ENCODE data around the gene TXNRD1.
"Not testable (repeated sequence)": the region's sequence is repeated elsewhere in the genome, so short reads cannot be mapped to it uniquely, and the experiment has no call there.

The TXNRD1 gene

DNA sequence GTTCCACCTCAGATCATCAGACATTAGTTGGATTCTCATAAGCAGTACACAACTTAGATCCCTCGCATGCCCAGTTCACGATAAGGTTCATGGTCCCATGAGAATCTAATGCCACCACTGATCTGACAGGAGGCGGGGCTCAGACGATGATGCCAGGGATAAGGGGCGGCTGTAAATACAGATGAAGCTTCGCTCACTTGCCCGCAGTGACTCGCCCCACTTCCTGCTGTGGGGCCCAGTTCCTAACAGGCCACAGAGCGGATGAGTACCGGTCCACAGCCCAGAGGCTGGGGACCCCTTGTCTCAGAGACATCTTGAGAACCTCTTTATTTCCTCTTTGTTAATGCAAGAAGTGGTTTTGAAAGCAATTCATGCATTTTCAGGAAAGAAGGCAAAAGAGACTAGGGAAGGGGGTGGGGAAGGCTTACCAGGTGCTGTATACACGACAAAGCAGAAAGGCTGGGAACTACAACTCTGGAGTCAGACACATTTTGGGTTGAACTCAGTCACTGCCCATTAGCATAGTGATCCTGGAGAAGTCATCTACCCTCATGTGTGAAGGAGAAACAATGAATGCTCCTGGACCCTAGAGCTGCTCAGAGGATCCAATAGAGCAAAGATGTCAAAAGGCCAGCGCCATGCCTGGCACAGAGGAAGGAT is 156.6 kb downstream of the TXNRD1 start:
- DNase-seq (ENCODE audit: low spot score) = no peak

DNA sequence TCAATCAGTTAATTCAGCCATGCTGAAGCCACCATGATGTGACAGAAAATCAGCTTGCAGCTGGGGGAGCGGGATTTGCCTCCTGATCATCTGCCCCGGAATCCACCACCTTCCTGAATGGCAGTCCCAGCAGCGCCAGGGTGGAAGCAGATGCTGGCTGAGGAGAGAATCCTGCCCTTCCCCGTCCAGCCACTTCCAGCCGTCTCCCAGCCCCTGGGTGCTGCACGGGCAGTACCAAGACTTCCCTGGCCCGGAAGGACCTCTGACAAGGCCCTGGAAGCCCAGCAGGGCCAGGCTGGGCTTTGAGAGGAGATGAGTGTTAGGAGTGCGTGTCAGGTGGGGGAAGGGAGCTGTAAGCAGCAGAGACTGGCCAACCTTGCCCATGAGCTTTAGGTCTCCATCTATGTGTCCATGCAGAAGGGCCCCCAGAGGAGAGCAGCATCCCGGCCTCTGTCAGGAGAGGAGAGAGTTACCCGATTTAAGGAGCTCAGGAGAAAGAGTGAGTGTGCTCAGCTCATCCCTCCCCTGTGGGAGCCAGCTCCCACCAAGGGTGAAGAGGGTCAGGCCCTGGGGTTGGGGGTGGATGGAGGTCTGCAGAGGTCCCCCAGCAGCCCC is 157.2 kb downstream of the TXNRD1 start:
- no peak for DNase-seq (ENCODE audit: low spot score)

DNA sequence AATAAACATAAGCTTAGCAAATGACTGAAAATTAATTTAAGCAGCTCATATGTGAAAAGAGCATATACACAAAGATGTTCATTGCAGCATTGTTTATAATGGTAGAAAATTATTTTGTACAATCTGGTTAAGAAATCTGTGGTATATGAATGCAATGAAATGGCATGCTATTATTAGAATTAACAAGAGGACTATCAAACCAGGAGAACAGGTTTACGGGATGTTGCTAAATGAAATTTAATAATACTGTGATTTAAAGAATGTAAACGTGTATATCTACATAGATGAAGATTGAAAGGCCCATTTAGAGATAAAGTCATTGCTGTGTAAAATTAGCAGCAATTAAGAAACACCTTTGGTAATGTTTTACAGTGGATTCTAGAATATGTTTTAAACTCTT is 158.5 kb downstream of the TXNRD1 start:
- no peak for DNase-seq (ENCODE audit: low spot score)

DNA sequence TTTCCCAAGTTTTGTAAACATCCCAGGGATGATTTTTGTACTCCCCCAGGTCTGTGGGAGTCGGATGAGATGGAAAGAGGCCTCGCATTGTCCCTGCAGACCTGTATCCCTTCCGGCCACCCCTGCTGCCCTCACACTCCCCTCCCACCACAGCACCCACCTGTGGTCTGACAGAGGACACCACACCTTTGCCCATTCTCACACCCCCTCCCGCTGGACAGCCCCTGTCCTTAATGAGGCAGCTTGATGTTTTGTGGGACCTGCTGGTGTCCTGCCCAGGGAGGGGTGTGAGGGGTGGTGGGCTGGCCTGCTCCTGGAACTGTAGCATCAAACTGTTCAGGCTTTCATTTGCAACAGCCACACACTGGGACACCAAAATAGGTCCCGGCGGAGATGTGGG is 159.2 kb downstream of the TXNRD1 start:
- no peak for DNase-seq (ENCODE audit: low spot score)

DNA sequence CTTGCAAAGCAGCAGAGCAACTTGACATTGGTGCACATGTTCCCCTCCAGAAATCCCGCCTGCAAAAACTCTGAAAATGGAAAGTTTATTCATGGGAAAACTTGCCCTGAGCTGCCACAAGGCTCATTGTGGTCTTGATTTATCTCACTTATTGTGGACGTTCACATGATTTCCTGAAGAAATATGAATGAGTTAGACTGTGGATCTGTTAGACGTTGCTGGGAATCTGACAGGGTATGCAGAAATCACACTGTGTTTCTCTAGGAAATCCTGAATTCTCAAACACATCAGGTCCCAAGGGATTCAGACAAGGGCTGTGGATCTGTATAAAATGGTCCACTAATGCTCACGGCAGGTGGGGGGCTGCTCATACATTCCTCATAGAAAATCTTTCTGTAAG is 160.2 kb downstream of the TXNRD1 start:
- no peak for DNase-seq (ENCODE audit: low spot score)

DNA sequence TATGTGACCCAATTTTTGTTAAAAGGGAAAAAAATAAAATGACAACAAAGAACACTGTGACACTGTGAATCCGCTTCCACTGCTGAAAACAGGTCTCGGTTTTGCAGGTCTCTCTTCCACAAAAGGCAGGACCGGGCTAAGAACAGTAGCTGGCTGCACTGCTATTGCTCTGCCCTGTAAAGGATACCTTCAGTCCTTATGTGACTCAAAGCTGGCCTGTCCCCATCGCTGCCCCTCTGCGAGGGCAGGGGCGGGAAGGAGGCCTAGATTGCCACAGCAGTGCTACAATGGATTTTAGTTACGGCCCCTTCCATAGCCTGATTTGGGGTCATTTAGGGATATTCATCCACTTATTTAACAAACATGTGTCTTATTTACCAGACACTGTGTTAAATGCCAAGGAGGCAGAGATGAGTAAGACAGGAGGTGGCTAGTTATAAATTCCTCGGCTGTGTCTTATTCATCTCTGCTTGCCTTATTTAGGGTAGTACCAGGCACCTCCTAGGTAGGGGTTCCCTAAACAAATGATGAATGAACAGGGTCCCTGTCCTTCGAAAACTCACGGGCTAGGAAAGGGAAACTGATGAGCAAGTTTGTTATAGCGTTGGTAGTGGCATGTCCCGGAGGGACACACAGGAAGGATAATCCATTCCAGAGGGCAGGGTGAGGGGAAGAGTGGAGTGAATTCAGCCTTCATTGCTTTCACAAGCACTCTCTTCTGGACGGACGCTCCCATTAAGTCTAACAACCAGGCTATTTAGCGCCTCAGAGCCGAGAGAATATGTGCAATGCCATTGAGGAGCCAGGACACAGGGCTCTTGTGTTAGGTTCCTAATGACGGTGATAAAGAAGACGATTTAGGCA is 161.3 kb downstream of the TXNRD1 start:
- DNase-seq (ENCODE audit: low spot score) = no peak

DNA sequence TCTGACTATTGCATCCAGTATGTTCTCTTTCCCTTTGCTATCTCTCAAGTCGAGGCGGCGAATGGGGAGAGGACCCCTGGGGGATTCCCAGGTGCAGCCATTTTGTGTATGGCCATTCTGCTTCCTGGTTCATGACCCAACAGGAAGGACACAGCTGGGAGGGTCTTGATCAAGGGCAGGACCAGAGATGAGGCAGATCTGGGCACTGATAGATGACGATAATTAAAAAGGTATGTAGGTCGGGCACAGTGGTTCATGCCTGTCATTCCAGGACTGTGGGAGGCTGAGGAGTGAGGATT is 161.9 kb downstream of the TXNRD1 start:
- DNase-seq (ENCODE audit: low spot score) = no peak

DNA sequence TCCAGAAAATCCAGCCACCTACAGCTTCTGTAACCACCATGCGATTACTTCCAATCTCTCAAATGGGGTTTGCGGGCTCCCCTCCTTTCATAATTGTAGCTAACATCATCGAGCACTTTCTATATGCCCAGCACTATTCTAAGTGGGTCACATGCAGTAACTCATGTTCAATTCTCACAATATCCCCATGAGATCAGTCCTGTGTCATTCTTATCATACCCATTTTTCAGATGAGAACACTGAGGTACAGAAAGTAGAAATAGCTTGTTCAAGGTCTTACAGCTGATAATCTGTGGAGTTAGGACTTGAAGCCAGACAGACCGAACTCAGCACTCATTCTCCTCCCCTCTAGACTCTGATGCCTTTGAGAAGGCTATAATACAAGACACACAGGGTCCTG is 162.8 kb downstream of the TXNRD1 start:
- DNase-seq (ENCODE audit: low spot score) = no peak

DNA sequence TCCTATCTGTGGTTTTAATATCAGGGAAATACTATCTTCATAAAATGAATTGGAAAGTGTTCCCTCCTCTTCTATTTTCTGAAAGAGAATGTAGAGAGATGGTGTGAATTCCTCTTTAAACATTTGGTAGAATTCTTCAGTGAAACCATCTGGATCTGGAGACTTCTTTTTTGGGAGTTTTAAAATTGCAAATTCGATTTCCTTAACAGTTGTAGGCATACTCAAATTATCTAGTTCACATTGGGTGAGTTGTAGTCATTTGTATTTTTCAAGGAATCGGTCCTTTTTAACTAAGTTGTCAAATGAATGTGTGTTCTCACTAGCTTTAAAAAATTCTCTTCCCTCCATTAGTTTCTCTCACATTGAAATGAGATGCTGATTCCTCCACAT is 165.8 kb downstream of the TXNRD1 start:
- DNase-seq (ENCODE audit: low spot score) = no peak

DNA sequence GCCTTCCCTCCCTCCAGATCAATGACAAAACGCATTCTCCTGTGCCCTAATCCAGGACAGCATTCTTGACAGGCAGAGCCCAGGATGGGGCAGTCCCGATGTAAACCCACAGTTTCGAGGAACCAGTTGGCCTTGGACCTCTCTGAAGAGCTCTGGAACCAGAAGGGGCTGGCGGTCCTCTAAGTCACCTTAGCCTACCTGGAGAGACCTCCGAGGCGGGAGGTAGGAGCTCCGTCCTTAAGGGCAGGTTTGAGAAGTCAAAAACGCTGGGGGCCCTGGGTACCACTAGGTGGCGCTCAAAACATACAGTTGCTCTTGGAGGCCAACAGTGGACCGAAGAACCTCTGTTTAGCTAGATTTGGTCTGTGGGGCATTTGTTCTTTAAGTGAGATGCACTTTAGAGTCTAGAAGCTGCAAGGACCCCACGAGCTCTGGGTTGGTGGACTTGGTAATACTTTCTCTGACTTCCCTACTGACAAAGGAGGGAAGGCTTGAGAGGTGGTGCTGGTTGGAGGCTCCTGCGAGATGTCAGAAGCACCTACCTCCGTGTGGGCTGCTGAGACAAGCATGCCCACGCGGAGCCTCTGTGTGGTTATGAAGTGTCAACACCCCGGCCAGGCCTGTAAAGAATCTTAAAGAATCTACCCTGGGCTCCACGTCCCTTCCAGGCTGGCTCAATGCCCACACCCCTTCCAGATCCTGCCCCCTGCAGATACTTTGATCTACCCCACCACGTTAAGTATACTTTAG is 166.3 kb downstream of the TXNRD1 start:
- peak; percentile 81 for DNase-seq (ENCODE audit: low spot score)

DNA sequence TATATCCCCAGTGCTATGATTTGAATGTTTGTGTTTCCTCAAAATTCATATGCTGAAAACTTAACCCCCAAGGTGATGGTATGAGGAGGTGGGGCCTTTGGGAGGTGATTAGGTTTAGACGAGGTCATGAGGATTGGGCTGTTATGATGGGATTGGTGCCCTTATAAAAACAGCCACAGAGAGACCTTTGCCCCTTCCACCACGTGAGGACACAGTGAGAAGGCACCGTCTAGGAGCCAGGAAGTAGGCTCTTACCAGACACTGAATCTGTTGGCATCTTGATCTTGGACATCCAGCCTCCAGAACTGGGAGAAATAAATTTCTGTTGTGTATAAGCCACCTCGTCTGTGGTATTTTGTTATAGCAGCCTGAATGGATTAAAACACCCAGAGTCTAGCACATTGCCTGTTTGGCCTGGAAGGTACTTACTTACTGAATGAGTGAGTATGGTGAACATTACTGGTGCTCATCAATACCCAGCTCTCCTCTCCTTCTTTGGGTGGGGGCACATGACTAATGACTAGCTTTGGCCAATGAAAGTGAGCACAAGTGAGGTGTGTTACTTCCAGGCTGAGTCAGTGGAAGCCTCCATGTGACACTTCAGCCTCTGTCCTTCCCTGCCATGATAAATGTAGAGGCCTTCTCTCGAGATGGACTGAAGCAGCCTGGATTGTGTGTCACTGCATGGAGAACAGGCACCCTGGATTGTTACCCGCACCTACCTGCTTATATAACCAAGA is 168.7 kb downstream of the TXNRD1 start:
- DNase-seq (ENCODE audit: low spot score) = no peak

DNA sequence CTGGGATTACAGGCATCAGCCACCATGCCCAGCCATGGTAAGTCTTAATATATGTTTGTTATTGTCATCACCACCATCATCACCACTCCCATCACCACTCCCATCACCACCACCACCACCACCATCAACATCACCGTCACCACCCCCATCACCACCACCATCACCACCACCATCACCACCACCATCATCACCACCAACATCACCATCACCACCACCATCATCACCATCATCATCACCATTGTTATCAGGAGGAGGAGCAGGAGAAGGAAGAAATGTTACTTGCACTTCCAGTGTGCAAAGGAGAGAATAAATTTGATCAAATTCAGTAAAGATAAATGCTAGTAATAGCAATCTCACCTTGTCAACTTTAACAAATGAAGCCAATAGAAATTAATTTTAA is 169.9 kb downstream of the TXNRD1 start:
- no peak for DNase-seq (ENCODE audit: low spot score)

DNA sequence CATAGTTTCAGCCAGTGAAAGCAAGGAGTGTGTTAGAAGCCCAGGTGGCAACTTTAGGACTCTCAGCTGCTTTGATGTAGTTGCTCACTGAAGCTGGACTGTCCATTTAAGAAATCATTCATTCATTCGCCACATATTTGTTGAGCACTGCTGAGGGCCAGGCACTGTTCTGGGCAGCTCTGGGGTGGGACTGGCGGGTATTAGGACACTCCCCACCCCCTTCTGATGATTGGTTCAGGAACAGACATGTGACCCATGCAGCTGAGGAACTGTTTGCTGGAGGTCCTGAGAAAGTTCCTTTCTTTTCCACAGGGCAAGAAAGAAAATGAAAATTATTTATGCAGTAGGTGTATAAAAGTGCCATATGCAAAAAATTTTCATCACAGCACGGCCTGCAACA is 170.9 kb downstream of the TXNRD1 start:
- DNase-seq (ENCODE audit: low spot score) = no peak

DNA sequence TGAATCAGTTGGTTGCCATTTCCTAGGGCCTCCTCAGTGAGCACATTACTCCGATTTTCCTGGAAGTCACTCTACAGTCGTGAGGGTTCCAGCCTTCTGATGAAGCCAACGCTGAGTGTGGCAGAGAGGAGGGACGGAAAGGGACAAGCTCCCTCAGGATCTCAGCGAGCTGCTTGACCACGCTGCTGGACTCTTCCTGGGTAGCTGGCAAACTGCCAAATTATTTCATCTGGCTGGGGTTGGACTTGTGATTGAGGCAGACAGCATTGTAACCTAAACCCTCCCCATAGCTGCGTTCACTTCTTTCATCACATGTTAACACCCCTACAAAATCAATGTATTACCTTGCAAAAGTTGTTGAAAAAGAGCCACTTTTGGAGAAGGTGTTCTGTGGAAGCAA is 171.6 kb downstream of the TXNRD1 start:
- DNase-seq (ENCODE audit: low spot score) = no peak

DNA sequence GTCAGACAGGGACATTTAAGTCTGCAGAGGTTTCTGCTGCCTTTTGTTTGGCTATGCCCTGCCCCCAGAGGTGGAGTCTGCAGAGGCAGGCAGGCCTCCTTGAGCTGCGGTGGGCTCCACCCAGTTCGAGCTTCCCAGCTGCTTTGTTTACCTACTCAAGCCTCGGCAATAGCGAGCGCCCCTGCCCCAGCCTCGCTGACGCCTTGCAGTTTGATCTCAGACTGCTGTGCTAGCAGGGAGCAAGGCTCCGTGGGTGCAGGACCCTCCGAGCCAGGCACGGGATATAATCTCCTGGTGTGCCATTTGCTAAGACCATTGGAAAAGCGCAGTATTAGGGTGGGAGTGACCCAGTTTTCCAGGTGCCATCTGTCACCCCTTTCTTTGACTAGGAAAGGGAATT is 178.5 kb downstream of the TXNRD1 start:
- not testable (repeated sequence) for DNase-seq (ENCODE audit: low spot score)

Measured in hepatic stellate cell (primary cell).